GM21737 (cell line): ENCODE data around the gene HCFC2.
"Not testable (repeated sequence)": the region's sequence is repeated elsewhere in the genome, so short reads cannot be mapped to it uniquely, and the experiment has no call there.

ENCODE experiments used
- ATAC-seq: cut with Tn5 transposase; IDR thresholded peaks from one replicate; pipeline ENCODE4 v1.9.1; 2021; ENCODE audit warnings: mild to moderate bottlenecking, moderate library complexity; ENCODE audit not compliant: unreplicated experiment

The HCFC2 gene

DNA sequence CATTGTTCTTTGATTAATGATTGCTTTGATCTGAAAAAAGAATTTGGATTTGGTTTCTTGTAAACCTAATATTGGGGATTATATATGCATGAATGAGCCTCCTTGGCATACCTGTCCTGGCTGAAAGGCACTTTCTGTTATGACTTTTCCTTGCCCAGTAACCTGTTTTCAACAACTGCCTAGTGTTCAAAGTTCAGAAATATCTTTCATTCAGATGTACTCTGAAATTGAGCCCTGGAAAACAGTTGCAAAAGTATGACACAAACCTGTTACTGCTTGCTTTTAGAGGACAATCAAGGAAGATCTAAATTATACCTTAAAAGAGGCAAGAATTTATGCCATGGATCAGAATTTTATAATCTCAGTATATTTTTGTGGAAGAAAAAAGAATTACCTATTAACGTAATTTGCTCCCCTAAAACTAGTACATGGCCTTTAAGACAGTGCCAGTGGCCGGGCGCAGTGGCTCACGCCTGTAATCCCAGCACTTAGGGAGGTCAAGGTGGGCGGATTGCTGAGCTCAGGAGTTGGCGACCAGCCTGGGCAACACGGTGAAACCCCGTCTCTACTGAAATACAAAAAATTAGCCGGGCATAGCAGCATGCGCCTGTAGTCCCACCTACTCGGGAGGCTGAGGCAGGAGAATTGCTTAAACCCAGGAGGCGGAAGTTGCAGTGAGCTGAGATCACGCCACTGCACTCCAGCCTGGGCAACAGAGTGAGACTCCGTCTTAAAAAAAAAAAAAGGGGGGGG, 50.7 kb downstream of the HCFC2 start:
- ATAC-seq: not testable (repeated sequence)

GRCh38 chr12:104115587-104115975, 51.2 kb downstream of the HCFC2 start:
- ATAC-seq: no peak

- ATAC-seq: no peak
Measured at GRCh38 chr12:104121001-104121400, 56.7 kb downstream of the HCFC2 start.

GRCh38 chr12:104122298-104122697, 58.0 kb downstream of the HCFC2 start:
- no peak for ATAC-seq

- ATAC-seq: no peak
Measured at GRCh38 chr12:104126548-104126947, 62.2 kb downstream of the HCFC2 start.

- no peak for ATAC-seq
Measured at GRCh38 chr12:104130760-104131159, 66.4 kb downstream of the HCFC2 start.

- no peak for ATAC-seq
Measured at GRCh38 chr12:104131609-104132008, 67.3 kb downstream of the HCFC2 start.

- no peak for ATAC-seq
Measured at GRCh38 chr12:104132351-104132956, 68.1 kb downstream of the HCFC2 start.

DNA sequence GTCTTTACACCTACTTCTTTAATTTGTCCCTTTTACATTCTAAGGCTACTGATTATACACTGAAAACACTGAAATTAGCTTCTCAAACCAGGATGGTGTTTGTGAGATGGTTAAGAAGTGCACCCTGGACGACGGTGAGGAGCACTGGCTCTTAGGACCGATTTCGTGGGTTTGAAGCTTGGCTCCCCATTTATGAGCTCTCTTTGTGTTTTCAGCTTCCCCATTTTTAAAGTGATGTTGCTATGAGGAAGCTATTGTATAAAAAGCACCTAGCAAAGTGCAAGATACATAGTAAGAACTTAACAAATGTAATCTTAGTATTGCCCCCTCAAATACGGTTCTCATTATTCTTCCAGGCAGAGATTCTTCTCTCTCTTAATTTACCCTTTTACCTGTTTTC, 69.0 kb downstream of the HCFC2 start:
- no peak for ATAC-seq

DNA sequence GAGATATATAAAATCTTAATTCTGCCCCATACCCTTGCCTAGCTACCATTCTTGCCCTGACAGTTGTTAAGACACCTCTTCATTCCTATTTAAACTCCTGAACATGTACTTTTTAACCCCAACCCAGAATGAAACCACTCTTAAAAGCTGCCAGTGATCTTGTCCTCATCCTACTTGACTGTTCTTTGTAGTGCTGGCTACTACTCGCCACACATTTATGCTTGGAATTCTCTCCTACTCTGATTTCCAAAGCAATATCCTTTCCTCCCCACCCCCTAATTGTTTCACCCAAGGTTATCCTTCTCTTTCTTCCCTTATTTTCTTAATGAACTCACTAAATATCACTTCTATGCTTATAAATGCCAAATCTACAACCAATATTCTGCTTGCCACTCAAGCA, 69.5 kb downstream of the HCFC2 start:
- no peak for ATAC-seq

DNA sequence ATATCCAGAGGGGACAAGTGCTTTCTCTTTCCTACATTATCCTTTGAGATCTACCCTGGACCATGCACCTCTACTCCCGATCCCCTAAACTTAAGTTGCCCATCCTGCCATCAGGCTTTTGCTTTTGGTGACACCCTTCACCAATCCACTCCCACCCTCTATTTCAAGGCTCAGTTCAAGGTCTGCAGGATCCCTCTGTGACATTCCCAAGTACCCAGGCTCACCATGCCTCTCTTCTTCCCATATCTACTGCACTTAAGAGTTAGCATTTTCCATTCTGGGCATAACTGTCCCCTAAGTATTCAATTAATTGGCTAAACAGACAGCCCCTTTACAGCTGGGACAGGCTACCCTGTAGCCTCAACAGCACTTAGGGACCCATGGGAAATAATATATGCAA, 70.6 kb downstream of the HCFC2 start:
- no peak for ATAC-seq

DNA sequence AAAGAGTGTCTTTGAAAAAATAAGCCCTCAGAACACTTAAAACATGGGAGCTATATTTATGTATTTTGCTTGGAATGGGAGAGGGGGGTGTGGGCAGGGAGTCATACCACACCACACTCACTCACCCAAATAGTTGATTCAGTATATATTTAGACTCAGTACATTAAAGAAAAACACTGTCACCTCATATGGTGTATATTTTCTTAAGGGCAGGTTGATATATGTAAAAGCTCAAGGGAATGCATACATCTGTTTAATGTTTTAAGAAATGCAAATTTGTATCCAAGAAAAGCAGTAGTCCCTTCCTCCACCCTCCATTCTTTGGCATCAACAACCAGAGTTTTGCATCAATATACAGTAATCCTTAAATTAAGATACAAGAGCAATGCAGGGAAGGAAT, 72.2 kb downstream of the HCFC2 start:
- ATAC-seq: no peak

DNA sequence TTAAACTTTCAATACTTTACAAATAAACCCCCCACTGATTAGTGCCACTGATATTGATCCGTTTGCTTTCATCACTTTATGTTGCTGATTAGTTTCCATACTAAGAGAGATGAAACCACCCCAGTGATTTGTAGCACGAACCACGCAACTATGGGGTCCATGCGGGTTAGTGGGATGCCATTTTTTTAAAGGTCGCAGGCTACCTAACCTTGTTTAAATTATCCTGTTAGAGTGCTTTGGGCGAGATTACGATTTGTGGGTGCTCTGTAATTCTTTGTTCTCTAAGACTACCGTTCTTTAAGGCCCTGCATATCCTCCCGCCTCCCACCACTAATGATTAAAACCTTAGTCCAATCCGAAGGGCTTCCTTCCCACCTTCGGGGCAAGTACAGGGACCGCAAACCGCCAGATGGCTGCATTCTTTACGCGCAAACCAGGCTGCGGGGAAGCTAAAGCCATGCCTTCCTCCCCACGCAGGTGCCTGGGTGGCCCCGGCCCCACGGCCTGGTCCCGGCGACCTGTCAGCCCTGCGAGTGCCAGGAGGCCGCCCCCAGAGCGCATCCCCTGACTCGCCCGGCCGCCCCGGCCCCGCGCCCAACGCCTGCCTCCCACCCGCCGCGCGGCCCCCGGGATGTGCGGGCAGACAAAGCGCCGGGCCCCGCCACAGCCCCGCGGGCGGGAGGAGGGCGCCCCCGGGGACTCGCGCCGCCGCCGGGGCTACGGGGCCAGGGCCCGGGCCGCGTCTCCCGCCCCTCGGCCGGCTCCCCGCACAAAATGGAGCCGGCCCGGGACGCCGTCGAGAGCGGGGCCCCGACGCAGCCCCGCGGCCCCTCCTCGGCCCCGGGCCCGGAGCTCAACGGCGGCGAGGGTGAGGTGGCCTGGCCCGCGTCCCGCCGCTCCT, 72.9 kb downstream of the HCFC2 start:
- peak; percentile 28 for ATAC-seq

DNA sequence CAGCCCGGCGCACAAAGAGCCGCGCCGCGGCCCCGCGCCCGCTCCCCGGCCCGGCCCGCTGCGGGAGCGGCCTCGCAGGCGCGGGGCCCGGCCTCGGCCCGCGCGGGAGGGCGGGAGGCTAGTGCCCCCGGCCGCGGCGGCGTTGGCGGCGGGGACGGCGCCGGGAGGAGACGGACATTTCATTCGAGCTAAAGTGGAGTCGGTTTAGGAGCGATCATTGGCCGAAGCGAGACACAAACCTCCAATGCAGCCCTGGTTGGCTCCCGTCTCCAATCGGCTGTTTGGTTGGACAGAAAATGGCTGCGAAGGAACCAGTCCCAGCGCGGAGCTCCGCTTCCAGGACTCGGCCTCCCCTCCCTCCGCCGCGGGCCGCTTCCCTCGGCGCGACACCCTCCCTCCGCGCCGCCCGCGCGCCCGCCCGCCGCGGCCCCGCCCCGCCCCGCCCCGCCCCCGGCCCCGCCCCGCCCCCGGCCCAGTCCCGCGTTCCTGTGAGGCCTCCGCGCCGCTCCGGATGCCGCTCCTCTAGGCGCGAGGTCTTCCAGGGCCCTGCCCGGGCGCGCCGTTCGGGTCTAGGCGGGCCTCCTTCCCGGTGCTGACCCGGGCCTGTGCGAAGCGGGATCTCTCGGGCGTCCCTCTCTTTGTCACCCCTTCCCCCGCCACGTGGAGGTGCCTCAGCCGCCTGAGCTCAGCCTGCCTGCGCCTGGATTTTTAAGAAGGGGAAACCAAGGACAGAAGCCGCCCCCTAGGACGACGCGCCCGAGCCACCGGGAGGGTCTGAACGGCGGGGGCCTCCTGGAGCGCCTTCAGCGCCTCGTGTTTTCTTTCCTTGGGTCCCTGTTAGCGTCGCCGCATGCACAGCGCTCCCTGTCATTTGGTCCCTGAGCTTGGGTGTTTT, 73.8 kb downstream of the HCFC2 start, which contains the start of gene NFYB:
NFYB (minus strand) TSS at position 309 of the 895 bp plus-strand sequence. CDS start 2,757 bp downstream, outside the sequence.
- peak; percentile 91 for ATAC-seq

GRCh38 chr12:104138797-104139152, 74.4 kb downstream of the HCFC2 start:
- no peak for ATAC-seq

DNA sequence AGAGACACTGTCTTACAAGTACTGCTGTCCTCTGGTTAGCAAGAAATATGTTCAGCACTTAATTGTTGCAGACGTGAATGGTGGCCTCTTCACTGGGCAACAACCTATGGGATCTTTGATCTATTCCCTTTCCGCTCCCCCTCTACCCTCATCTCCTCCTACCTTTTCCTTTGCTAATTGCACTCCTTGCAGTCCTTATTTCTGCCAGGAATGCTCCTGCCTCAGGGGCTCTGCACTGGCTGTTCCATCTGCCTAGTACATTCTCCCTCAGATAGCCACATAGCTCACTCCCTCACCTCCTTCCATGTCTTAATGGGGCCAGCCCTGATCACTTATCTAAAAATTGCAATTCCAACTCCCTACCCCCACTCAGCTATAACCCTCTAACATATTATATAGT, 78.2 kb downstream of the HCFC2 start:
- no peak for ATAC-seq

DNA sequence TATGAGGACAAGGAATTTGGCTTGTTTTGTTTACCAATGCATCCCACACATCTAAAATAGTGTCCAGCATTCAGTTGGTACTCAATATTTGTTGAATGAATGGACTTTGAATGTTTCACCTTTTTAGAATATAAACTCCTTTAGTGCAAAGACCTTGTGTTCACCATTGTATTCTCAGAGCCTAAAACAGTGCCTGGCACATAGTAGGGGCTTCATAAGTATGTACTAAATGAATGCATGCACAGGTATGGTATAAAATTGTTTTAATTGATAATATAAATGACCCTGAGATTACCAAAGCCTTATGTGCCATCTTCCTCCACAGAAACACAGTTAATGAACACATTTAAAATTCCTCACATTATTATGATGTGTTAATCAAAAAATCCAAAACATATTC, 78.7 kb downstream of the HCFC2 start:
- ATAC-seq: no peak

GRCh38 chr12:104143918-104144317, 79.6 kb downstream of the HCFC2 start:
- ATAC-seq: no peak

DNA sequence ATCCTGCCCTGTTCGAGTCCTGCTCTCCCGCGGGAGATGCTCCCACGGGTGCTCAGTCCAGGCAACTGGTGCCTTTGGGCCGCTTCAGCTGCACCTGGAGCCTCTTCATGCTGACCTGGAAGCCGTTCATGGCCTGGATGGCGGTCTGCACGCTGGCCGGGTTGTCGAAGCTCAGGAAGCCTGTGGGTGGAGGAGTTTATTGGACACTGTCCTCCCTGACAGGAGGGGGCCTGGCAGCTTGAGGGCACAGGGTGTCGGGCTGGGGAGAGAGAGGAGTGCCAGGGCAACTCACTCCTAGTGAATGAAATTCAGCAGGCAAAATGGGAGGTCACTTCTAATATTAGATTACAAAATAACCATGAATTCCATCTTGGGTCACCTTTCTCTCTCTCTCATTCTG, 83.0 kb downstream of the HCFC2 start:
- ATAC-seq: no peak

GRCh38 chr12:104150416-104150815, 86.1 kb downstream of the HCFC2 start:
- no peak for ATAC-seq
